ENCODE measurements around the gene RARG.

Gene RARG

GRCh38 chr12:53223389-53224060 is 8.5 kb downstream of the RARG start:
- DNase-seq: no peak

- DNase-seq: no peak
Observed at GRCh38 chr12:53222806-53223261, 9.2 kb downstream of the RARG start.

- no peak for DNase-seq
Observed at GRCh38 chr12:53222170-53222721, 9.8 kb downstream of the RARG start.

GRCh38 chr12:53221203-53222080 is 10.6 kb downstream of the RARG start:
- DNase-seq: no peak

- peak in 1 of 2 experiments; percentile 21 for DNase-seq
Observed at GRCh38 chr12:53220694-53221202, 11.3 kb downstream of the RARG start.

- no peak for DNase-seq
Observed at GRCh38 chr12:53219956-53220693, 11.9 kb downstream of the RARG start.

DNA sequence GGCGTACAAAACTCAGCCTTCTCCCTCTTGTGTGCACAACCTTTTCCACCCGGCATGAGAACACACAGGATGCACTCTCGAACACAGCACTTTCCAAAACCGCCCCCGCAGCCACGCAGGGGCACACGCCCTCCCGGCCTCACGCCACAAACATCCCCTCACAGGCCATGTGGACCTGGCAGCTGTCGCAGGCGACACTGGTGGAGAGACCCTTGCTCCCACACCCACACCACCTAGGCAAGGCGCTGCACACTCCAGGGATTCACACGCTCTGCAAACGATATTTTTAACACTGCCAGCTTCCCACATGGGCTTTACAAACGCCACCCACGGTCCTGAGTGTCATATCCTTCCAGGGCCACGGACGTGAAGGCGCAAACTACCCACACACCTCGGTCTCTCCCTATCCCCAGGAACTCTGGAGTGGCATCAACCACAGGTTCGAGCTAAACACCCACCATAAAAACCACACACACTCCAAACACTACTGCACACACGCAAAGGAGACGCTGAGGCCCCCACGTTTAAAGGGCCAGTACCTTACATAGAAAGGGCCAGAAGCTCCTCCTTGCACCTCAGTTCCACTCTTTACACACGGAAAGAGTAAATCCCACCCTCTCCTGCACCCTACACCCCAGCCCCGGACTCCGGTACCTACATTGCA is 12.6 kb downstream of the RARG start:
- no peak for DNase-seq

- no peak for DNase-seq
Observed at GRCh38 chr12:53218551-53219291, 13.3 kb downstream of the RARG start.

GRCh38 chr12:53217931-53218307 is 14.1 kb downstream of the RARG start:
- no peak for DNase-seq

- DNase-seq: no peak
Observed at GRCh38 chr12:53217051-53217930, 14.7 kb downstream of the RARG start.

- no peak for DNase-seq
Observed at GRCh38 chr12:53215497-53215896, 16.5 kb downstream of the RARG start.

DNA sequence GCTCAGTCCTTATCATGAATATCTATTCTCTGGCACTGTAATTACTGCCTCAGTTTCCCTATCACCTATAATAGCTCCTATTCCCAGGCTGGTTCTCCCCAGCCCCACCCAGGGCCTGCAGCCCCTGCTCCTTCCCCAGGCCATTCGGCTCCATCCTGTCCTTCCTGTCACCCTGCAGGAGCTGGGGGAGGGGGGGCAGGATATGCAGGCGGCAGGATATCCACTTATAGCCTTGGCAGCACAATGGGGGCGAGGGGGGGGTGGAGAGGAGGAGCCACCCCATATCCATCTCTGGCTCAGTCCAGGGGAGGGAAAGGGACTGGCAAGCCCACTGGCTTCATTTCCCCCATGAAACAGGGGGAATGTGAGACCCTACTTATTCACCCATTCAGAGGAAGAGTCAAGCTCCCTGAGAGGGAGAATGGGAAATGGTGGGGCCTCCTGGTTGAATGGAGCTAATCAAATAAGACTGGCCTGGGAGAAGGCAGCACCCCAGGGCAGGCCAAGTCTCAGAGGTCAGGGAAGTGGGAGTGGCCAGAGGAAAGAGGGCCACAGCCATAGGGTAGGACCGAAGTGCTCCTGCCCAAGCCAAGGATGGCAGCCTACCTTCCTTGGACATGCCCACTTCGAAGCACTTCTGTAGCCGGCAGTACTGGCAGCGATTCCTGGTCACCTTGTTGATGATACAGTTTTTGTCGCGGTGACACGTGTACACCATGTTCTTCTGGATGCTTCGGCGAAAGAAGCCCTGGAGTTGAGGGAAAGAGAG is 17.1 kb downstream of the RARG start:
- no peak for DNase-seq

DNA sequence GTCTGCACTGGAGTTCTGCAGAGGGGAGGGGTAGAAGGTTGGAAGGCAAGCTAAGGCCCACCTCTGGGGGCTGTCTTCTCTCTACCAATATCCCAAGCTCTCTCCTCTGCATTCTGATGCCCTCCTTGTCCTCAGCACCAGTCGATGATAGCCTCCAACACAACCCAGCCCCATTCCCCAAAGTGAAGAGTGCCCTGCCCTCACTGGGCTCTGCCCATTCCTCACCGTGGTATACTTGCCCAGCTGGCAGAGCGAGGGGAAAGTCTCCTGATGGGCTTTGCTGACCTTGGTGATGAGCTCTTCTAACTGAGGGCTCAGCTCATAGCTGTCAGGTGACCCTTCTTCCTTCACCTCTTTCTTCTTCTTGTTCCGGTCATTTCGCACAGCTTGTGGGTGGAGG is 17.8 kb downstream of the RARG start:
- DNase-seq: no peak

DNA sequence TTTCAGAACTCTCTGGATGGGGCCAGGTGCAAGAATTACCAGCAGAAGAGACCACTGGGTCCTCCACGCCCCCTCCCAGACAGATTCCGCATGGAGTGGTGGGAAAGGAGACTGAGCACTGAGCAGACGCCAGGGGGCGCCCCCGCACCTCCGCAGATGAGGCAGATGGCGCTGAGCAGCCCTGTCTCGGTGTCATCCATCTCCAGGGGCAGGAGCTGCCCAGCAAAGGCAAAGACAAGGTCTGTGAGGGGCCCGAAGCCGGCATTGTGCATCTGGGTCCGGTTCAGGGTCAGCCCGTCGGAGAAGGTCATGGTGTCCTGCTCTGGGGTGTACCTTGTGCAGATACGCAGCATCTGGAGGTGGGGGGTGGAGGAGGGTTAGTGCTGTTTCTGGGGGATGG is 18.7 kb downstream of the RARG start:
- DNase-seq: peak; percentile 59 to 61

DNA sequence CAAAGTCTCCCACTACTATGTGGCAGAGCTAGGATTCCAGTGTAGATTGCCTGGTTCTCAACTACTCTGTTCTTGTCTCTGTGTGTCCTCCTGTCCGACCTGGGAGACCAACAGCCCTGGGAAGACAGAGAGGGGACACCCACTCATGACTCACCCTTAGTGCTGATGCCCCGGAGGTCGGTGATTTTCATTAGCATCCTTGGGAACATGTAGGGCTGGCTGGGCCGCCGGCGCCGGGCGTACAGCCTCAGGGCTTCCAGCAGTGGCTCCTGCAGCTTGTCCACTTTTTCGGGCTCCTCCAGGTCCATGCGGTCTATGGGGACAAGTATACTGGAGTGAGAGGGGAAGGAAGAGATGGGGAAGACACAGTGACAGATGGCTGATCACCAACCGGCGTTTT is 19.1 kb downstream of the RARG start:
- DNase-seq: no peak

DNA sequence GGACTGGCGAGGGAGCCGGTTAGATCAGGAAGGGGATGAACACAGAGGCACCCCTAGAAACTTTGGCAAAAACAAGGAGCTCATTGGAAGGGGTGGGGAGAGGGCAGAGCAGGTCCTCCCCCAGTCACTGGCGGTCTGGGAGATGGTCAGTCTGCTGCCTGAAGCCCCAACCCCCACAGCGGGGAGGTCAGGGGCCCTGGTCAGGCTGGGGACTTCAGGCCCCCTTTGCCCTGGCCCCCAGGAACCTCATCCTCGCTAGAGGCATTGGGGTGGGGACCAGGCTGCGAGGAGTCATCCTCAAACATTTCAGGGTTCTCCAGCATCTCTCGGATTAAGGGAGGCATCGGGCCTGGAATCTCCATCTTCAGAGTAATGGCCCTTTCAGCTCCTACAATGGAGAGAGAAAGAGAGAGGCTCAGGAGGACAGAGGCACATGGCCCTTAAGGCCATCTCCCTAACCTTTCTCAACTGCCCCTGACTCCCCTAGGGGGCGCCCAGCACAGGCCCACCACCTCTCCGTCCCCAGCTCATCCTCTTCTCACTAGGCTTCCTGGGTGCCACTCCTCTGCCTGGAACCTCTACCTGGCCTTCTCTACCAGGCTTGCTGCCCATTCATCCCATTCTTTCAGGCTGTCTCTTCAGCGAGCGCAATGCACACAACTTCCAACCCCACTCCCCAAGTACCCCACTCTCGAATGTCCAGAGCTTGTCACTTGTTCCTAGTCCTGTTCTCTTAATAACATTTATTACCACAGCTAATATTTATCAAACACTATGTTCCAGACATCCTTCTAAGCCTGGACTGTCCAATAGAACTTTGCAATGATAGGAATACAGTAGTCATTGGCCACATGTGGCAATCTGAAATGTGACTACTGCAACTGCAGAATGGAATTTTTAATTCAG is 20.3 kb downstream of the RARG start:
- no peak for DNase-seq

- DNase-seq: no peak
Observed at GRCh38 chr12:53210843-53211242, 21.2 kb downstream of the RARG start.

GRCh38 chr12:53208877-53209463 is 23.0 kb downstream of the RARG start:
- DNase-seq: no peak

Measured in NCI-H187 (cell line).